K562 (cell line): Measurements from ENCODE around the gene DEDD. TPM values are rescaled to one million over a fixed set of nuclear protein-coding genes. Genes with fewer than 3 reads are reported as not detected.

Experiments used
- BRCA1 ChIP-seq, 2 experiments: fragments of 450-650 bp in 1 of 2; sonication (generic) in 1 of 2; formaldehyde crosslinking in 1 of 2; IDR thresholded peaks; 2 replicates each; pipeline versions ENCODE4 v1.5.0 to v1.6.1; 2017 to 2020; ENCODE audit warnings: mild to moderate bottlenecking in 1 of 2, missing genetic modification reagents in 1 of 2
- NFE2 ChIP-seq: IDR thresholded peaks from 2 replicates; pipeline ENCODE4 v1.6.1; 2014; ENCODE audit warnings: antibody characterized with exemption, low read depth
- NR2F6 ChIP-seq: fragments of 450-650 bp; formaldehyde crosslinking; IDR thresholded peaks from 2 replicates; pipeline ENCODE4 v1.4.0; 2020; ENCODE audit warnings: mild to moderate bottlenecking
- SRF ChIP-seq, 2 experiments: fragments of 250-450, 450-650 bp in 1 of 2; sonication (Bioruptor Pico) in 1 of 2; sonication (generic) in 1 of 2; formaldehyde crosslinking; IDR thresholded peaks; 2 replicates each; pipeline versions ENCODE4 v1.5.0 to v1.5.1; 2020 to 2022; ENCODE audit warnings: mild to moderate bottlenecking in 1 of 2, missing genetic modification reagents in 1 of 2
- ZNF133 ChIP-seq: fragments of 250-450 bp; sonication (Bioruptor Pico); IDR thresholded peaks from 2 replicates; pipeline ENCODE4 v1.4.0; 2020; ENCODE audit warnings: mild to moderate bottlenecking
- ZNF232 ChIP-seq: sonication (generic); formaldehyde crosslinking; IDR thresholded peaks from 2 replicates; pipeline ENCODE4 v1.8.0; 2022; ENCODE audit warnings: mild to moderate bottlenecking, missing genetic modification reagents
- ZNF57 ChIP-seq: fragments of 450-650 bp; formaldehyde crosslinking; IDR thresholded peaks from 2 replicates; pipeline ENCODE4 v1.4.0; 2020; ENCODE audit warnings: mild to moderate bottlenecking, moderate library complexity
- ZNF668 ChIP-seq: fragments of 250-450 bp; sonication (Bioruptor Pico); IDR thresholded peaks from 2 replicates; pipeline ENCODE4 v1.8.0; 2022; ENCODE audit warnings: mild to moderate bottlenecking, inconsistent platforms
- polyA plus RNA-seq, 8 experiments: library from polyadenylated mRNA; depleted of rRNA in 4 of 8; stranded (reverse) in 5 of 8; unstranded in 3 of 8; fragments of >200 nt; fragmentation: Nextera tagmentation in 2 of 8; fragmentation: Illumina TruSeq in 1 of 8; extraction: Ambion mirVana in 2 of 8; extraction: Trizol in 1 of 8; gene quantifications; 2 replicates each; pipeline versions ENCODE4 v1.2.1 to v1.2.3, GENCODE V29; 2011 to 2014; ENCODE audit warnings: inconsistent platforms in 1 of 8, missing spikeins in 1 of 8
- total RNA-seq, 7 experiments: library from RNA; depleted of rRNA in 6 of 7; stranded (reverse); fragments of >200 nt in 6 of 7; fragmentation: Illumina TruSeq in 2 of 7; extraction: Trizol in 2 of 7; gene quantifications; 2 replicates each; pipeline versions ENCODE4 v1.2.1 to v1.2.3, GENCODE V29; 2011 to 2021; ENCODE audit warnings: low replicate concordance in 1 of 7
- TF ChIP-seq, protein P1 (sequence below): fragments of 150-350 bp; IDR thresholded peaks from 2 replicates; pipeline ENCODE4 v1.6.1; 2014; ENCODE audit warnings: low read depth, mild to moderate bottlenecking, low read length, borderline replicate concordance

DEDD gene
- total and polyA plus RNA-seq, 9 of the 15 experiments (the other 6 are each of a cell fraction or from before 2014, with no cell fraction given) = 11.6 to 41.0 (median 16.8) TPM

DNA sequence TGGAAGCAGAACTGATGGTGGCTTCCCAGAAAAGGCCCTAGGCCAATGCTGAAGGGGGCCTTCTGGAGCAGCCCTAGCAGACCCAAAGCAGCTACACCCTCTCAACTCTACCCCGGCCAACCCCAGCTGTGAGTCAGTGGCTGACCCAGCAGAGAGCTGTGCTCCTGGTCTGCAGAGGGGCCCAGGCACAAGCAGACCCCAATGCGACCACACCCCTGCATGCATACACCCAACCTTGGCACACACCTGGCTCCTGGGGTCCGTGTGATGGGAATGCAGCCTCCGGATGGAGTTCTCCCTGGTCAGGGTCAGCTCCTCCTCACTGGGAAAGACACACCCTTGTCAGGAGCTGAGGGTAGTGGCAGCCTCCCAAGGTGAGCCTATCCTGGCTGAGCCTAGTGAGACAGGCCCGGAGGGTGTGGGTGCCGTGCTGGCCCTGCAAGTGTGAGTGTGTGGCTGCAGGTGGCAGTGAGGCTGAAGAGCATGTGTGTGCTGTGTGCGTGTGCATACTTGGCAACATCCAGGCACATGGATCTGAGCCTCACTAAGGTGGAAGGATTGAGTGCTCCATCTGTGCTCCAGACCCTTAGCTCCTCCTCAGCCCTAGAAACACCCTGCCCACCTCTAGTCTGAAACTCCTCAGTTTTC is 58.9 kb downstream of the DEDD start (continued):
- no peak for TF ChIP-seq NFE2
- no peak for TF ChIP-seq ZNF232
- TF ChIP-seq ZNF133 (CRISPR knock-in tag) = no peak
- no peak for TF ChIP-seq ZNF668 (CRISPR knock-in tag)
- TF ChIP-seq, protein P1, sequence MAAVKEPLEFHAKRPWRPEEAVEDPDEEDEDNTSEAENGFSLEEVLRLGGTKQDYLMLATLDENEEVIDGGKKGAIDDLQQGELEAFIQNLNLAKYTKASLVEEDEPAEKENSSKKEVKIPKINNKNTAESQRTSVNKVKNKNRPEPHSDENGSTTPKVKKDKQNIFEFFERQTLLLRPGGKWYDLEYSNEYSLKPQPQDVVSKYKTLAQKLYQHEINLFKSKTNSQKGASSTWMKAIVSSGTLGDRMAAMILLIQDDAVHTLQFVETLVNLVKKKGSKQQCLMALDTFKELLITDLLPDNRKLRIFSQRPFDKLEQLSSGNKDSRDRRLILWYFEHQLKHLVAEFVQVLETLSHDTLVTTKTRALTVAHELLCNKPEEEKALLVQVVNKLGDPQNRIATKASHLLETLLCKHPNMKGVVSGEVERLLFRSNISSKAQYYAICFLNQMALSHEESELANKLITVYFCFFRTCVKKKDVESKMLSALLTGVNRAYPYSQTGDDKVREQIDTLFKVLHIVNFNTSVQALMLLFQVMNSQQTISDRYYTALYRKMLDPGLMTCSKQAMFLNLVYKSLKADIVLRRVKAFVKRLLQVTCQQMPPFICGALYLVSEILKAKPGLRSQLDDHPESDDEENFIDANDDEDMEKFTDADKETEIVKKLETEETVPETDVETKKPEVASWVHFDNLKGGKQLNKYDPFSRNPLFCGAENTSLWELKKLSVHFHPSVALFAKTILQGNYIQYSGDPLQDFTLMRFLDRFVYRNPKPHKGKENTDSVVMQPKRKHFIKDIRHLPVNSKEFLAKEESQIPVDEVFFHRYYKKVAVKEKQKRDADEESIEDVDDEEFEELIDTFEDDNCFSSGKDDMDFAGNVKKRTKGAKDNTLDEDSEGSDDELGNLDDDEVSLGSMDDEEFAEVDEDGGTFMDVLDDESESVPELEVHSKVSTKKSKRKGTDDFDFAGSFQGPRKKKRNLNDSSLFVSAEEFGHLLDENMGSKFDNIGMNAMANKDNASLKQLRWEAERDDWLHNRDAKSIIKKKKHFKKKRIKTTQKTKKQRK = no peak
- no peak for TF ChIP-seq ZNF57 (CRISPR knock-in tag)
- TF ChIP-seq NR2F6 (CRISPR knock-in tag) = no peak
- TF ChIP-seq SRF (CRISPR knock-in tag; IDR thresholded peaks at IDR 0.05) = no peak
- no peak for TF ChIP-seq BRCA1 (IDR thresholded peaks at IDR 0.05)
- no peak for TF ChIP-seq BRCA1 (CRISPR knock-in tag; IDR thresholded peaks at IDR 0.05)
